Skeletal muscle tissue (tissue), 4 donors: ENCODE data around the gene SMYD1. TPM values are rescaled to one million over a fixed set of nuclear protein-coding genes. Genes with fewer than 3 reads are reported as not detected.

Source experiments
- H3K27ac ChIP-seq: one replicate; pipeline ENCODE4 v1.7.0; 2013; ENCODE audit warnings: mild to moderate bottlenecking, low read depth, low read length, inconsistent platforms
- H3K27me3 ChIP-seq, 3 donors: one replicate each; pipeline ENCODE4 v1.7.0; 2013; ENCODE audit warnings: low read length in 3 of 3; ENCODE audit not compliant: control insufficient read depth in 3 of 3, insufficient read depth in 3 of 3
- H3K36me3 ChIP-seq, 3 donors: one replicate each; pipeline ENCODE4 v1.7.0; 2013; ENCODE audit warnings: low read length in 3 of 3; ENCODE audit not compliant: control insufficient read depth in 3 of 3, insufficient read depth in 3 of 3
- H3K4me1 ChIP-seq, 3 donors: one replicate each; pipeline ENCODE4 v1.7.0; 2013; ENCODE audit warnings: low read length in 3 of 3, mild to moderate bottlenecking in 3 of 3; ENCODE audit not compliant: control insufficient read depth in 3 of 3, insufficient read depth in 3 of 3
- H3K4me3 ChIP-seq, 3 donors: one replicate each; pipeline ENCODE4 v1.7.0; 2013; ENCODE audit warnings: low read length in 3 of 3
- H3K9ac ChIP-seq, 3 donors: one replicate each; pipeline ENCODE4 v1.7.0; 2013; ENCODE audit warnings: low read length in 3 of 3, mild to moderate bottlenecking in 3 of 3, moderate library complexity in 2 of 3, low read depth in 1 of 3
- H3K9me3 ChIP-seq, 3 donors: one replicate each; pipeline ENCODE4 v1.7.0; 2013; ENCODE audit warnings: low read length in 3 of 3; ENCODE audit not compliant: control insufficient read depth in 3 of 3
- total RNA-seq: library from RNA; depleted of rRNA; stranded (reverse); fragments of >200 nt; gene quantifications from one replicate; pipeline ENCODE4 v1.2.3, GENCODE V29; 2014
- donor health status: Osteomylitis.

Gene SMYD1
- total RNA-seq, 1 donor from 2014 or later = 147 TPM

GRCh38 chr2:88095022-88095421 lies 27.4 kb downstream of the SMYD1 start:
- Histone ChIP-seq H3K27me3 (no peaks in the 10 kb centered on the region), H3K9me3 (no peaks in the 10 kb centered on the region), H3K27ac (no peak overlapping the region), H3K4me1 (peaks cover 4 to 16% (median 12%) of the 10 kb centered on the region in 3 donors), H3K36me3 (peaks cover 49 to 82% (median 55%) of the 10 kb centered on the region in 3 donors), H3K9ac (no peak overlapping the region), H3K4me3 (no peak overlapping the region)

- Histone ChIP-seq H3K36me3 (peaks cover 42 to 68% (median 51%) of the 10 kb centered on the region in 3 donors), H3K27me3 (no peaks in the 10 kb centered on the region), H3K4me1 (peaks cover 12 to 25% (median 24%) of the 10 kb centered on the region in 3 donors), H3K27ac (no peak overlapping the region), H3K9me3 (no peaks in the 10 kb centered on the region), H3K9ac (peak overlapping the region in 1 of 3 donors; percentile 17), H3K4me3 (no peak overlapping the region)
These were observed 29.1 kb downstream of the SMYD1 start for GRCh38 chr2:88096708-88097107.

GRCh38 chr2:88097192-88097591 lies 29.6 kb downstream of the SMYD1 start:
- Histone ChIP-seq H3K36me3 (peaks cover 38 to 66% (median 47%) of the 10 kb centered on the region in 3 donors), H3K4me1 (peaks cover 11 to 21% (median 21%) of the 10 kb centered on the region in 3 donors), H3K27me3 (no peaks in the 10 kb centered on the region), H3K4me3 (no peak overlapping the region), H3K27ac (no peak overlapping the region), H3K9me3 (no peaks in the 10 kb centered on the region), H3K9ac (no peak overlapping the region)

GRCh38 chr2:88097891-88098557 lies 30.4 kb downstream of the SMYD1 start:
- no peaks in the 10 kb centered on the region for H3K27me3 ChIP-seq
- no peaks in the 10 kb centered on the region for H3K9me3 ChIP-seq
- no peak overlapping the region for H3K27ac ChIP-seq
- H3K4me1 ChIP-seq = peaks cover 11 to 21% (median 21%) of the 10 kb centered on the region in 3 donors
- H3K4me3 ChIP-seq = no peak overlapping the region
- H3K9ac ChIP-seq = no peak overlapping the region
- peaks cover 39 to 58% (median 47%) of the 10 kb centered on the region in 3 donors for H3K36me3 ChIP-seq

- Histone ChIP-seq H3K4me1 (peaks cover 11 to 21% (median 21%) of the 10 kb centered on the region in 3 donors), H3K36me3 (peaks cover 36 to 53% (median 45%) of the 10 kb centered on the region in 3 donors), H3K9me3 (no peaks in the 10 kb centered on the region), H3K4me3 (no peak overlapping the region), H3K9ac (no peak overlapping the region), H3K27ac (no peak overlapping the region), H3K27me3 (no peaks in the 10 kb centered on the region)
These were observed 30.9 kb downstream of the SMYD1 start for GRCh38 chr2:88098558-88098900.

GRCh38 chr2:88099798-88100488 lies 32.3 kb downstream of the SMYD1 start:
- H3K9me3 ChIP-seq = no peaks in the 10 kb centered on the region
- H3K4me3 ChIP-seq = no peak overlapping the region
- peaks cover 30 to 50% (median 42%) of the 10 kb centered on the region in 3 donors for H3K36me3 ChIP-seq
- no peaks in the 10 kb centered on the region for H3K27me3 ChIP-seq
- no peak overlapping the region for H3K9ac ChIP-seq
- H3K27ac ChIP-seq = peak overlapping the region; percentile 67
- peaks cover 11 to 21% (median 21%) of the 10 kb centered on the region in 3 donors for H3K4me1 ChIP-seq

GRCh38 chr2:88100489-88100858 lies 32.8 kb downstream of the SMYD1 start:
- Histone ChIP-seq H3K27me3 (no peaks in the 10 kb centered on the region), H3K4me3 (peak overlapping the region in 1 of 3 donors; percentile 27), H3K36me3 (peaks cover 28 to 45% (median 39%) of the 10 kb centered on the region in 3 donors), H3K9me3 (no peaks in the 10 kb centered on the region), H3K9ac (no peak overlapping the region), H3K4me1 (peaks cover 11 to 21% (median 19%) of the 10 kb centered on the region in 3 donors), H3K27ac (peak overlapping the region; percentile 67)

- no peak overlapping the region for H3K4me3 ChIP-seq
- H3K36me3 ChIP-seq = peaks cover 49 to 80% (median 65%) of the 10 kb centered on the region in 3 donors
- H3K27ac ChIP-seq = peak overlapping the region; percentile 60
- no peaks in the 10 kb centered on the region for H3K9me3 ChIP-seq
- H3K27me3 ChIP-seq = no peaks in the 10 kb centered on the region
- H3K4me1 ChIP-seq = peaks cover 5 to 8% (median 6%) of the 10 kb centered on the region in 3 donors
- no peak overlapping the region for H3K9ac ChIP-seq
These were observed 41.2 kb downstream of the SMYD1 start for GRCh38 chr2:88108796-88109195.

GRCh38 chr2:88110830-88111229 lies 43.2 kb downstream of the SMYD1 start:
- Histone ChIP-seq H3K4me3 (no peak overlapping the region), H3K27ac (no peak overlapping the region), H3K9ac (no peak overlapping the region), H3K4me1 (peaks cover 6 to 15% (median 9%) of the 10 kb centered on the region in 3 donors), H3K27me3 (no peaks in the 10 kb centered on the region), H3K9me3 (no peaks in the 10 kb centered on the region), H3K36me3 (peaks cover 42 to 72% (median 60%) of the 10 kb centered on the region in 3 donors)

- H3K9me3 ChIP-seq = no peaks in the 10 kb centered on the region
- peaks cover 5 to 21% (median 13%) of the 10 kb centered on the region in 3 donors for H3K4me1 ChIP-seq
- H3K9ac ChIP-seq = no peak overlapping the region
- H3K36me3 ChIP-seq = peaks cover 34 to 54% (median 46%) of the 10 kb centered on the region in 3 donors
- no peak overlapping the region for H3K27ac ChIP-seq
- H3K4me3 ChIP-seq = no peak overlapping the region
- no peaks in the 10 kb centered on the region for H3K27me3 ChIP-seq
These were observed 45.4 kb downstream of the SMYD1 start for GRCh38 chr2:88113069-88113468.
